Mesenteric fat pad (tissue), 1 donor: Measurements from ENCODE around the gene MKNK1. TPM values are rescaled to one million over a fixed set of nuclear protein-coding genes. Genes with fewer than 3 reads are reported as not detected.

Experiments
- DNase-seq: peaks from one replicate; pipeline ENCODE4 v3.0.0-alpha.2; 2020; ENCODE audit warnings: low spot score
- total RNA-seq: library from RNA; stranded (reverse); fragmentation: NEBNext Ultra II Directional; extraction: Animal tissue kit (Norgen Biotek cat#: 25700); gene quantifications from one replicate; pipeline ENCODE4 v1.2.1, GENCODE V29; 2021
- donor health status: DM: yes; HTN: yes; CAD: no.

MKNK1 gene
- total RNA-seq, 1 donor from 2014 or later: 90.8 TPM

DNA sequence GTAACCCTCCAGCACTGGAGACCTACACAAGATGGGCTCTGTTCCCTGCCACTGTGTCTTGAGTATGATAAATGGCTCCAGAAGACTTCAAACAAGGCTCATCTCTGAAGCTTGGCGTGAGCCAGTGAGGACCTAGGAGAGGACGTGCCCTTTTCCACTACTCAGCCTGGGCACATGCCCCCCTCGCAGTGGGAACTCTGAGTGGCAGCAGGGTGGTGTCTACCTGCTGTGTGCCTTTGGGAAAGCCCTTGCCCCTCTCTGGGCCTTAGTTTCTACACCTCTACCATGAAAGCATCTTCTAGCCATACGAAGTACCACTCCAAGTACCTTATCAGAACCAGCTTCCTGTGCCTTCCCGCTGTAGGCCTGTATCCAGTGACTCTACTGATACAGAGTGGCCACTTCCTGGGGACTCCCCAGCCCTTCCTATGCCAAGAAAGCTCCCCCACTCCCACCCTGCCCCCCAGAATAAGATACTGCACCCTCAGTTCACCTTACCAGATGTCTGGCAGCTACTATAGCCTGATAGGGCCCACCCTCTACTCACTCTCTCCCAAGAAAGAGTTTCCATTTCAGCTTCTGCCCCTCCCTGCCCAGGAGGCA, 15.7 kb upstream of the MKNK1 start:
- DNase-seq: peak; percentile 79

DNA sequence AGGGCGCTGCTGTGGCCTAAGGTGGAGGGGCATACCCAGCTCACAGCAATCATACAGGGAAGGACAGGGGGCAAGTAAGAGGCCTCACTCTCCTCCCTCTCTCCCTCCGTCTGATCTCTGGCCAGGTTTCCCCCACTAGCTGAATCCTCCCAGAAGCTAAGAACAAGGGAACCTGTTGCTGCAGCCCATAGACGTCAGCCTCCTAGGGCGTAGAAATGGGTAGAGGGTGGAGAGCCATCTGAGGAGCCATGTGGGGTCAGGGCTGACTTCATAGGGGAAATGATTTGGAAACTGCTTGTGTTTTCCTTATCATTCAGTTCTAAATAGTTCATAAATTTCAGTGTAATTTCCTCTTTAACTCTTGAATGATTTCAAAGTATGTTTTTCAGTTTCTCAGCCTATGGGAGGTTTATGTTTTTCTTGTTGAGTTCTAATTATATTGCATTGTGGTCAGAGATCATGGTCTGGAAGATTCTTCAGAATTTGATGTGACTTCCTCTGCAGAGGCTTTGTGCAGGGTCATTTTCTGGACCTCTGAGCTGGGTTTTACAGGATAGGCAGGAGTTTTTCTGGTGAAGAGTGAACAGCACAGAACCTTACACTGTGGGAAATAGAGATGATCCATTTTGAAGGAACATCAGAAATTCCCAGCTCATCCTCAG, 14.8 kb upstream of the MKNK1 start:
- DNase-seq: no peak

DNA sequence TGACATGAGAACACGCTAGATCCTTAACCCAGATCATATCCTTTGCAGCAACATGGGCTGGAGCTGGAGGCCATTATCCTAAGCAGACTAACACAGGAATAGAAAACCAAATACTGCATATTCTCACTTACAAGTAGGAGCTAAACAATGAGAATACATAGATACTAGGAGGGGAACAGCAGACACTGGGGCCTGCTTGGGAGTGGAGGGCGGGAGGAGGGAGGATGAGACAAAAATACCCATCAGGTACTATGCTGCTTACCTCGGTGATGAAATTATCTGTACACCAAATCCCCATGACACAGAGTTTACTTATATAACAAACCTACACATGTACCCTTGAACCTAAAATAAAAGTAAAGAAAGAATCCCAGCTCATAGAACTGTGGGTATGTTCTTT, 13.8 kb upstream of the MKNK1 start:
- no peak for DNase-seq

DNA sequence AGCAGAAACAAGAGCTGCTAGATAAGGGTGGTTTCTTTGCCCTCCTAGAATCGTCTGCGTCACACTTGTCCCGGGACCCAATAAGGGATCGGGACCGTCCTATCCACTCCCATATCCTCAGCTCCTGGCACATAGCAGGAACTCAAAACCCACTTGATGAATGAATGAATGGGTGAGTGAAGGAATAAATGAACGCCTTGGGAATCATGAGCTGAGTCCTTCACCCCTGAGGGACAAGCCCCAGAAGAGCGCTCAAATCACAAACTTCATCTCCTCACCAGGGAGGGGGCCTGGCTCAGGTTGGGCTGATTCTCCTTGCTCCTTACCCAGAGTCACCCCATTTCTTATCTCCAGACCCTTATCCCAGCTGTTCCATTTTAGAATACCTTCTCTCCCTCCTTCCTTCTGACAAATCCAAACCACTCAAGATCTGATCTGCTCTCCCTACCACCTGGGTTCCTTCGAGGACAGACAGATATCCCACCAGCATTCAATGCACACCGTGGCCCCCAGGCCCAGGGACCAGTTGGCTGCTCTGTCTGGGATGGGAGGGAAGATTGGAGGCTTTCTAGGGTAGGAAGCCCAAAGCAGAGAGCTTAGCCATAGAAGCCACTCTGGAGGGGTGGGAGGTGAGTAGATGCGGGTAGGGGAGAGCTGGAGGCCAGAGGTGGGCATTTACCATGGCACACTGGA, 13.2 kb upstream of the MKNK1 start:
- DNase-seq: peak; percentile 65

DNA sequence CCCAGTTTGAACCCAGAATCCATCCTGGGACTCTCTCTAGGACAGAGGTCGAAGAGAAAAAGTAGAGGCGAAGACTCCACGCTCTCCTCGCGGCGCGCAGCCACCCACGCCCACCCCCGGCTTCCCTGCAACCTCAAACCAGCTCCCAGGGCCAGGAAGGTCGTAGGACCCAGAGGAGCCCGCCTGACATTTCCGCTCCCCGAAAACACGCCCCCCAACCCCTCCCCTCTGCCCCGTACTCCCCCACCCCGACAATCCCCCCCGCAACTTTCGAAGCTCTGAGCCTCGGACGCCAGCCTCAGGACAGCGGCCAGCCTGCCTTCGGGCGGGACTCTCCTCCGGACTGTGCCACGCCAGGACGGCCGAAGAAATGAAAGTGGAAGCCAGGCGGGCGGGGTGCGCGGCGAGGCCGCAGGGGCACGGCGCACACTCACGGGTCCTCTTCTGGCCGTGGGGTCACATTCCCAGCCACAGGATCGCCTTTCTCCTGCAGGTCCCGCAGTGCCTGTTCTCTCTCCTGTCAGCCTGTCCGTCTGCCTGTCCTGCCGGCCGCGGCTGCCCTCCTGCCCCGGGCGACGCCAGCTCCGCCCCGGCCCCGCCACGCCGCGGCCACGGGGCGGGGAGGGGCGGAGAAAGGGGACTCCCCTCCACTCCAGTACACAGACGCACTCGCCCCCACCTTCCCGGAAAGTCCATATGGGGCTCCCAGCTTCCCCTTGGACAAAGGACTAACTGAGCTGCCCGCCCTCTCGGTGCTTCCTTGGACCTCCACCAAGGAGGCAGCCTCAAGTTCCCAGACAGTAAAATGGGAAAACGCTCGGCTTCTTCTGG, 12.4 kb upstream of the MKNK1 start, which contains the start of gene MOB3C:
Gene MOB3C, minus strand, starts transcription at position 535 of the 831 bp plus-strand sequence. CDS start 3,490 bp downstream, outside the sequence.
- DNase-seq: peak; percentile 94

DNA sequence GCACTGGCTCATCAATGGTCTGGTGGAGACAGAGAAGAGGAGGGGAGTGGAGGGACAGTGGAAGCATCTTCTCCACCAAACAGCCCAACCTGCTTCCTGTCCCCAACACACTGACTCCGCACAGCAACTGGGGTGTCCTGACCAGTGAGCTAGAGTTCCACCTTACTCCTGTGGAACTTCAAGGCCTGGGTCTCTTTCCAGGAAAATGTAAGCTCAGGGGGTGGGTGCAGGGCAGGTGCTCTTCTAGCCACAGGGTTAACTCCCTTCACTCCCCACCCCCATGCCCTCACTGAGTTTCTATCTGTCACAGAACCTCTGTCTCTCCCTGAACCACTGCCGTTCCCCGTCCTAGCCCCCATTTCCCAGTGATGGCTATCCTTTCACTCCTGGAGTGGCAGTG, 11.7 kb upstream of the MKNK1 start:
- DNase-seq: peak; percentile 74

DNA sequence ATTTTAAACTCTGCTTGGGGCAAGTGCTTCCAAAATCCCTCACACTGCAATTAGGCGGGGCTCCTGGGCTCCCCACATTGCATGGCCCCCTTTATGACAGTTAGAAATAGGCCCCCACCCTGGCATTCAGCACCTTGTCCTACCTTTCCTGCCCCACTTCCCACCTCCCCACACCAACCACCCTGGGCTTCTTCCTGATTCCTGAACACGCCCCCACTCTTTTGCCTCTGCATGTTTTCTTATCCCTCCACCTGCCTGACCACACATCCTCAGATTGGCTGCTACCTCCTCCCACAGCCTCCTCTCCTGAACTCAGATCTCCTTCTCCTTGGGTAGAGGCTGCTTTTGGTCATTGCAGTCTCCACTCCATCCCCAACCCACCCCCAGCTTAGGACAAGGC, 11.0 kb upstream of the MKNK1 start:
- DNase-seq: peak; percentile 60

DNA sequence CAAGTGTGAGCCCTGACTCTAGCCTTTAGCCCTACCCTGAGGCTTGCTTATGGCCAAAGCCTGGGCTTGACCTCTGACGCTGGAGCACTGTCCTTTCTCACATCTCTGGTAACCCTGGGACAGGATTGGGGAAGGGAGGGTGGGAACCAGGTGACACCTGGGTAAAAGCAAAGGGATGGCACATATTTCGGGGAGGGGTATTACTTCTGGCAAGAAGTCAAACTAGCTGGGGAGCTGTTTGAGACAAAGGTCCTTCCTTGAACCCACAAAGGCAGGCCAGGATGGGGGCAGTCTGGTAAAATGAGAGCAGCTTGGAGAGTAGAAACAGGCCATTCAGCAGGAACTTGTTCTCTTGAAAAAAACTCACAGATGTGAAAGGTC, 10.5 kb upstream of the MKNK1 start:
- no peak for DNase-seq

DNA sequence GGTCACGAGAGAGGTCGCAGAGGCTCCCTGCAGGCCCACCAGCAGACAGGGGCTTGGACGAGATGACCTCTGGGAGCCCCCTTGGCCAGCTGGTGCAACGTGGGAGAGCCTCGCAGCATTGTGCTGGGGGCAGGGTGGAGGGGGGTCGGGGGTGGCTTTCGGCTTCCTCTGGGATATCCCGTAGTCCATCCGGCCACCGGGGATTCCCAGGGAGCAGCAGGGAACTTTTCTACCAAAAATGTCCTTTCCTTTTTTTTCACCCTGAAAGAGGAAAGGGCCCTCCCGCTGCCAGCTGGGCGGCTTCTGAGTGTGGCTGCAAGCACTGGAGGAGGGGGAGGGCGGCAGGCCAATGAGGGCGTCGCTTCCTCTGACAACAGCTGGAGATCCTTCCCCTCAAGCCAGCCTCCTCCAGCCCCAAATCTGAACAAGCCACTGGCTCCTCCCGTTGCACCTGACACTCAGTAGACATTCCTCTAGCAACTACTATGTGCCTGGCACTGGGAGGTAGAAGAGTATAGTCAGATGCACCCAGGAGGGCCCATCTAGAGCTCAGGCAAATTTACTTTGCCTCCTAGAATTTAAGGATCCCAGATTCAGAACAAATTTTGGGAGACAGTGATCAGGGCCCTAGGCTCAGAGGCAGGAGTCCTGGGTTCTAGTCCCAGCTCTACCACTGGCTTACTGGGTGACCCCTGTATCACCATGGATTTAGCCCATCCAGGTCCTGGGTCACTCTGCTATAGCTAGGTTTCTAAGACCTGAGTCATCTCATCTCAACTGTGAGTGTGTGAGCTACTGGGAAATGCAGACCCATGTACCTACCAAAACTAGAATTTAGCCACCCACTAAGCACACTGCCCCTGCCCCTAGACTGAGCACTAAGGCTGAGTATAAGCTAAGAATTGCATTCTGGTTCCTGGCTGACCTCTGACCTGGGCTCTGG, 9.9 kb upstream of the MKNK1 start:
- DNase-seq: peak; percentile 93

DNA sequence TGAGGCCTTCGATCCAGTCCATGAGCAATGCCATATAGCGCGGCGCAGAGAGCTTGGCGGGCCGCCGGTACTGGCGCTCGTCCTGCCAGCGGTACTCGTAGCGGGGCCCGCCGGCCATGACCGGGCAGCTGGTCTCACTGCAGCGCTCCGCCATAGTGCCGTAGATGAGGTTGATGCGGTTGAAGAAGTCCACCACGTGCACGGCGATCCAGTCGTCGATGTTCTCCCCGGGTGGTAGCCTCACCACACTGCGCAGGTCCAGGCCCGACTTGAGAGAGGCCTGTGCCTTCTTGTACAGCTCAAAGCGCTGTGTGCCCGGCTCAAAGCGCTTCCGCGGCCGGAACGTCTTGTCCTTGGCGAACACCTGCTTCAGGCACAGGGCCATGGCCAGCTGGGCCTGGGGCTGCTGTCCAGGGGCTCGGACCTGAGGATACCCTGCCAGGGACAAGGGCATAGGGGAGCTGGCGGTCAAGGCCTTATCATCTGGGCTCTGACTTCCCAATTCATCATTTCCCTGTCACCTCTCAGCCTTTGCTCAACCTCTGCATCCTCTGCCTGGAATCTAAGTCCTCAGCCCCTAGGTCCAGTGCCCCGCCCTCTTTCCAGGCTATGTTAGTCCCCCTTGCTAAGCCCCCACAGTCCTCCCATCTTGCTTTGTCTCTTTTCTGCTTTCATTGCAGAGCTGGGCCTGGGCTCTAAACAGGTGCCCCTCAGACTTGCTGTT, 9.0 kb upstream of the MKNK1 start:
- no peak for DNase-seq

DNA sequence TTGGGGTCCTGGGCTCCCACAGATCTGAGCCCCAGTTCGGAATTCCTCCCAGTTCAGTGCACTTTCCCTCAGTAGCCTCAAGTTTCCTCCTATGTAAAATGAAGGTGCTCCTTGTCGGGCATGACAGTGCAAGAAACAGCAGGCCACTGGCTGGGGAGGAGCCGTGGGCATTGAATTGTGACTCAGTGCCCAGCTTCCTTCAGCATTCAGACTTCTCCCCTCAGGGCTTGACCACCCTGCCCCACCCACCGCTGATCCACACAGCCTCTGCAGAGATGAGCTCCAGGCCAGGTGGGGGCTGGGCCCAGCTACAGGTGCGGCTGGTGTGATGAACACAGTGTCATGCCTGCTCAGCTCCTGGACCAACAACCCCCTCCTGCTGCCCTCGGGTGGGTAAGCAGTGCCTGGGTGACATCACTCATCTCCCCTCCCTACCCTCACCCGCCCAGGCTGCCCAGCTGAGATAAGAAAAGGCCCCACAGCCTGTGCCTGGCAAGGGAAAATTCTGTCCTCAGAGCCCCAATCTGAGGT, 7.7 kb upstream of the MKNK1 start:
- DNase-seq: no peak

DNA sequence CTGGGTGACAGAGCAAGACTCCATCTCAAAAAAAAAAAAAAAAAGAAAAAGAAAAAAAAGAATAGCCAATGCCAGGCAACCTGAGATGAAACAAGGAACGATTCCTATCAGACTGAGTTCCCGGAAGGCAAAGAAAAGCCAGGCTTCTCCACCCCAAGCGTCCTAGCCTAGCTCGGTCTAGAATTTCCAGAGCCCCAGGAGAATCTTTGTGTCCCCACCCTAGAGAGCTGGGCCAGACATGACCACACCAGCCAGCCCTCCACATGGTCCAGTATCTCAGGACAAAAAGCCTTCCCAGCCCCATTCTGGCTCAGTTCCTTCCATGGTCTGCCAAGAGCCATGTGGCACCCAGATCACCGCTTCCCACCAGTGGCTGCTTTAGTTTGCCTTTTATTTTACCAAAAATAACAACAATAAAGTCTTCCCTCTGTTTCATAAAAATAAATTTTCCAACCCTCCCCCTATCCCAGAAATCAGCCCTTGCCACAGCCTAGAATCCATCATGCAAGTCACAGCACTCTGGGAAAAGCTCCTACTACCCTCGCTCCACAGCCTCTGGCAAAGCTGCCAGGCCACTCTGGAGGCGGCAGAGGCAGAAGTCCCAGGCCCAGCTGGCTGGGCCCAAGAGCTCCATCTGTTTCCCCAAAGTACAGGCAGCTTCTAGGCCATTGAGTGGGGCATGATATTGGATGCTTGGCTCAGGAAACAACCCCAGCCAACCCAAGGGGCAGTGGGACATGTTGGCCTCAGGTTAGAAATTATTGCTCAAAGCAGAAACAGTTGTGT, 3.5 kb upstream of the MKNK1 start:
- DNase-seq: no peak

DNA sequence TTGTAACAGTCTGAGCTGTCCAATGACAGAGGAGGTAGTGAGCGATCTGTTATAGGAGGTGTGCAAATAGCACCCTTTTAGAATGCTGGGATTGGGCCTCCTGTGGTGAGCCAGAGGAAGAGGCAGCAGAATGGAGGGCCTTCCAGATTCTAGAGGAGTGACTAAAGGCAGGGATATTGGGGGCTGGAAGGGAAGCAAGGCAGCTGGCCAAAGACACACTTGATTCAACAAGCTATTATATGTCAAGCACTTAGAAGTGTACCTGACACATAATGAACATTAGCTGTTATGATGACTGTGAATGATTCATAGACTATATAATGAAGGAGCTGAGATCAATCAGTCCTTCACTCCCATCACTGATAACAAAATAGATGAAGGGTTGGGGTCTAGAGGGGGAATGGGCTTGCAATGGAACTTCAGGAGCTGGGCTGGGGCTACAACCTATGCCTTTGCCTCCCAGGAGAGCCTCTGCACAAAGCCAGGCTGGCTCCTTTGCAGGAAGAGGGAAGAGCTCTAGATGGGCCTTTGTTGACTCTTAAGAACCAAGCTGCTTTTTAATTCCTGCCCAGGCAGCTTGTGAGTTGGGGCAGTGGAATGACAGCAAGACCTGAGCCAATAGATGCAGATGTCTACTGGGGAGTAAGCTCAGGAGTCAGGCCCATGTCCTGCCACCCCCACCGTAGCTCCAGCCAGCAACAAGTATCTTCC, 2.3 kb upstream of the MKNK1 start:
- no peak for DNase-seq

DNA sequence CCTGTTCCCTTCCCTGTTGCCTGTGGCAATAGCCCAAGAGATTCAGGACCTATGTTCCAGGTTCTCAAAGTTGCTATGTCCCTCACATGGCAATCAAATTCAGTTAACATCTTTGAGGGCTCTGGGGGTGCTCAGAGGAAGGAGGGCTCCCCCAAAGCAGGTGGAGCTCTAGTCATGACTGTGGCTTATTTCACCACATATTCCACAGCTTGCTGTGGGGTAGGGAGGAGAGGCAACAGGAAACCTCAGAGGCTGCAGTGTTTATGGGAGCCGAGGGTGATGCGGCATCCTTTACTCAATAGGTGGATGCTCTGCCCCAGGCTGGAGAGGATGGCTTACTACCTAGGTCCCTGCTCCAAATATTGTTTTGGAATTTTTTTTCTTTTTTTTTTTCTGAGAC, 1.2 kb upstream of the MKNK1 start:
- DNase-seq: no peak

DNA sequence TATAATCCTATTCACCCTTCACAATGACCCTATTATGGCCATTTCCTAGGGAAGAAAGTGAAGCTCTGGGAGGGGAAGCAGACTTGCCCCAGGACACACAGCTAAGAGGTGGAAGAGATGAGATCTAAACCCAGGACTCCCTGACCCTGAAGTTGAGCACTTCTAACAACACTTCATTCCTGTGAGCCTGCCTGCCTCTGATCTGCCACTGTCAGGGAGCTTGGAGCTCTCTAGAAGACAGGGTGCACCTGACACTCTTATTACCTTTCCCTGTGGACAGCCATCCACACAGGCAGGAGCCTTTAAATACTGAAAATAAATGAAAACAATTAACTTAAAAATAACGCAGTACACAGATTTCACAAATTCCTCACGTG, 599 bp downstream of the MKNK1 start:
- no peak for DNase-seq

DNA sequence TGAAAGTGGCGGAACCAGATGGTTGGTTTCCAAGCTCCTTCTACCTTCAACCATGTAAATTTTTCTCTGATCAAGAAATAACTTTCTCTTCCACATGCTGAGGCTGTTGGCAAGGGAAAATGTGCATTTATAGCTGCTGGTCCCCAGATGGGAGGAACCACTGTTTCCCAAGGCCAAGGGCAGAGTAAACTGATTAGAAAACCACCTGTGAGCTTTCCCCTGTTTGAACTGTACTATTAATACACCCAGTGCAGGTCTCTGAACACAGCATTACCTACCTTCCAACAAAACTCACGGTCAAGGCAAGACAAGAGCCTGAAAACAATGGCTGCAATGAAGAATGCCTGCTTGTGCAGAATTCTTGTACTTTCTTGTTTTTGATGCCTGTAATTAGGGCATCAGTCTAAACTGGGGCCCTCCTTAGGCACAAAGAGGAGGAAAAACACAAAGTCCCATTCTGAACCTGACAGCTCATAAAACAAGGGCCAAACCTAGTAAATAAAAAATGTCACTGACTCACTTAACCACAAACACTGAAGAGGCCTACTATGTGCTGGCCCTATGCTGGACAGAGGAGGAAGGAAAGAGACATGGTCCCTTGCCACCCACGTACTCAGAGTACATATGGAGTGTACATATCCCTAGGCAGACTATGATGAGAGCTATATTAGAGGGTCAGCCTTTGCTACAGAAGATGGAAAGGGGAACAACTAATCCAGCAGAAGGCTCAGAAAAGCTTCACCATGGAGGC, 2.6 kb downstream of the MKNK1 start:
- no peak for DNase-seq
